Raji (cell line): Measurements from ENCODE around the gene MANF.

Source experiments
- POLR2A ChIP-seq: IDR thresholded peaks from 2 replicates; pipeline ENCODE4 v1.6.1; 2011; ENCODE audit warnings: low read depth, low read length, control low read depth; ENCODE audit not compliant: insufficient read depth

Gene MANF

GRCh38 chr3:51382076-51382745, 2.9 kb upstream of the MANF start:
- TF ChIP-seq POLR2A = peak; percentile 15; the same call in 1 of the 2 replicates

DNA sequence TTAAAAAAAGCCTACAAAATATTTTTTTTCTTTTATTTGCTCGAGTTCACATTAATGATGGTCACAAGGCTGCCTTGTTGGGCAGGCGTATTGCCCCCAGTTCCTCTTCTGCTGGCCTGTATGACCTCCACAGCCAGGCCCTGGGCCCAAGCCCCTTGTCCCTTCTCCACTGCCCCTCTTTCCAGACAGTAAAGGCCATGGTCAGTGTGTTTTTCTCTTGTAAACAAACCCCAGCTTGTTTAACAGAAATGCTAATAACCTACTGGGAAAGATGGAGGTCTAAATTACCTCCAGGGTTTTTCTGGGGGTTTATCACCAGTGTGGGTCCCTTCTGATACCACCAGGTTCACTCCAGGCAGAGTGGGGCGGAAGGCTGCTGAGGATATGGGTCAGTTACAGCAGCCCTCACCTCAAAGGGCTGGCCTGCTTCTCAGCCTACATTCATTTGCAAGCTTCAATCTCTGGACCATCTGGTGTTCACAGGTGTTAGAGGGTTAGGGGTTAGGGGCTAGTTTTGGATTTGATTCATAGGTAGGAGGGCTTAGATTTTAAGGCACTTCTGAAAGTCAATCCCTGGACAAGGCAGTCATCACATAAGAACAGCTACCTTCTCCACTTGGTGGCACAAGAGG, 2.0 kb upstream of the MANF start:
- TF ChIP-seq POLR2A = no peak

DNA sequence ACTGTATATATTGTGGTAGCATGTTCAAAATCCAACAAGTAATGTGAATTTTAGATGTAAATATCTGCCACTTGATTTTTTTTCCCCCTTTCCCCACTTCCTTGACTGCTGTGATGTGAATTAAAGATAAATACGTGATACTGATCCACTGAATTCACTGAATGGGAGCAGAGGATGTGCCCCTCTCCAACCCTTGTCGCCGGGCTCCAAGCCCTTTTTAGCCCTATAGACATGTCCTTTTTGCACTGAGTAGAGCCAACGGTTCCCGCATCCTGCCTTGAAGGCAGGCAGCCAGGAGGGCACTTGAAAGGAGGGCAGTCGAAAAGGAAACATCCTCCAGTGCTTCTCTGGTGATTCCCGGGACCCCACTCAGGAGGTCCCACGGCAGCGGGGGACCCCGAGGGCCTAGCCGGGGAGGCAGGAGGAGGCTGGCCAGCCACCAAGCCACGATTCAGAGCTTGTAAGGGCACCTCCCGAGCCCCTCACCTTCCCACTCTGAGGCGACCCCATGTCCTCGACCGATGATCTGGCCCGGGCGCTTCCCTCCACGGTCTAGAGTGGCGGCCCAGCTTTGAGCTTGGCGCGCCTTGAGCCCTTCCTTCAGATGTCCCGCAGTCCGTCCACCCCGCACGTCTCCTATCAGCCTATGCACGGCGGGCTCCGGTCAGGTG, 901 bp upstream of the MANF start:
- TF ChIP-seq POLR2A = no peak; the same call in 1 of the 2 replicates

DNA sequence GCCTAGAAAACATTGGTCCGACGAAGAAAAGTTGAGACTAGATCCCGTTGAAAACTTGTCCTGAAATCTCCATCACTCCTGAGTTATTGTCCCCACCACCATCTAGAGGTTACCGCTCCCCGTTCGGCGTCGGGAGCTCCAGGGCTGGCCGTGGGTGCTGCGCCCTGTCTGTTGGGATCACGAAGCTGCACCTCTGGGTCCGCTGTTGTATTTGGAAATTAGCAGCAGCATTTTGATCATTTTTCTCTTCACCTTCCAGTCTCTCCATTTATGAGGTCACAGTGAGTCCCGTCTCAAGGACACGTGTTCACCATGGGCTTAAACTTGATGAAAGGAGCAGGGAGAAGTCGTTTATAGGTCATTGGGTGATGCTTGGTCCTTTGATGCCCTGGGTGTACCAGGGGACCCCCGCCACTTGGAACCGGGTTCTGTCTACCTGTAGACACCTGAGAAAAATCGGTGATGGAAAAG, 565 bp downstream of the MANF start:
- TF ChIP-seq POLR2A = peak; percentile 23; the same call in 1 of the 2 replicates

DNA sequence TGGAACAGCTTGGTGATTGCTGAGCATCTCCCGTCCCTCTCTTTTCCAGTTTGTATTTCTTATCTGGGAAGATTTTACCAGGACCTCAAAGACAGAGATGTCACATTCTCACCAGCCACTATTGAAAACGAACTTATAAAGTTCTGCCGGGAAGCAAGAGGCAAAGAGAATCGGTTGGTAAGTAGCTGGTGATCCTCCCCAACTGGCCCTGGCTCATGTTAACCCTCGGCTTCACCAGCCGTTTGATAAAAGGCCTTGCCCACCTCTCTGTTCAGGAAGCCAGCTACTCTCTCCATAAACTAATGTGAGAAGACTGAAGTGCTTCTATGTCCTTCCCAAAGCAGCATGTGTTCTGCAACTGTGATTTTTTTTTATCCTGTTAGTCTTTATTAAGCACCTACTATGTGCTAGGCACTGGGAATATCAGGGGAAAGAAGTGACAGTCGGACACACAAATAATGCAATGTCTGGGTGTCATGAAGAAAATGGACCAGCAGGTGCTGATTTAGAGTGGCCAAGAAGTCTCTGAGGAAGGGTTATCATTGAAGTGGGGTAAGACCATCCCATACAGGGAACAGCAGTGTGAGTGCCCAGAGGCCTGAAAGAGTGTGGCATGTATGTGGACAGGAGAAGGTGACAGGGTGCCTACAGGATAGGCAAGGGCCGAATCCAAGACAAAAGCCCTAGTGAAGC, 1.2 kb downstream of the MANF start:
- TF ChIP-seq POLR2A = no peak

DNA sequence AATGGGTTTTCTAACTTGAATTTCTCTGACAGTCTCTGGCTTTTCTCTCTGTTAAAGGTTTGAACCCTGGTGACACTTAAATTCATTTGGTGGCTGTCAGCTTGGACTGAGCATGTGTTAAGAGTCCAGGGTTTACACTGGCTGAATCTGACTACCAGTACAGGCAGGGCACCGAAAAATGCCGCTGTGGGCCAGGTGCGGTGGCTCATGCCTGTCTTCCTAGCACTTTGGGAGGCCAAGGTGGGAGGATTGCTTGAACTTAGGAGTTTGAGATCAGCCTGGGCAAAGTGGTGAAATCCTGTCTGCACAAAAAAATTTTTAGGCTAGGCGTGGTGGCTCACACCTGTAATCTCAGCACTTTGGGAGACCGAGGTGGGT, 1.8 kb downstream of the MANF start:
- no peak for TF ChIP-seq POLR2A

DNA sequence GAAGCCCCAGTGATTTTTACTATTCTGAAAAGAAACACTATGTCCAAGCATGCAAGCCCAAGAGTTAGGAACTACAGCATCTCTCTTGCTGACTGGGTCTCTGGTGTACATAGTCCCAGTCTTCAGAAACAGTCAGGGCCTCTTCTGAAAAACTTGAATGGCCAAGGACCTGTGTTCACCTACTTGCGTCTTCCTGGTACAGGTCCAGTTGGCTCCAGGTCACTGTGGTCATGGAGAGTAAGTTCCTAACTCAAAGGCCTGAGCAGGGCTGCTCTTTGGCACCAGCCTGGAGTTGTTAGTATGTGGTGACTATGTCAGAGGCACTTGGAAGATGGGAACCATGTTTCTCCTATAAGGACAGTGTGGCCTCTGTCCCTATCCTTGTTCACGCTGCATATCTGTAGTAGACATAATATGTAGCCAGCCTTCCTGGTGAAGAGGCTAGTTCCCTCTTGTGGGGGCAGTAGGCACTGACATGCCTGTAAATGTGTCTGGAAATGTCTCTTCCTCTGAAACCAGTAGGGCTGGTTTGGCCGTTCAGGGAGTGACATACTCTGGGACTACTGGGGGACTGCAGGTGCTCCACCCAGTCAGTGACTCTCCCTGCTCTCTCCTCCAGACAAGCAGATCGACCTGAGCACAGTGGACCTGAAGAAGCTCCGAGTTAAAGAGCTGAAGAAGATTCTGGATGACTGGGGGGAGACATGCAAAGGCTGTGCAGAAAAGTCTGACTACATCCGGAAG, 3.4 kb downstream of the MANF start:
- TF ChIP-seq POLR2A = peak; percentile 12; the same call in 1 of the 2 replicates

DNA sequence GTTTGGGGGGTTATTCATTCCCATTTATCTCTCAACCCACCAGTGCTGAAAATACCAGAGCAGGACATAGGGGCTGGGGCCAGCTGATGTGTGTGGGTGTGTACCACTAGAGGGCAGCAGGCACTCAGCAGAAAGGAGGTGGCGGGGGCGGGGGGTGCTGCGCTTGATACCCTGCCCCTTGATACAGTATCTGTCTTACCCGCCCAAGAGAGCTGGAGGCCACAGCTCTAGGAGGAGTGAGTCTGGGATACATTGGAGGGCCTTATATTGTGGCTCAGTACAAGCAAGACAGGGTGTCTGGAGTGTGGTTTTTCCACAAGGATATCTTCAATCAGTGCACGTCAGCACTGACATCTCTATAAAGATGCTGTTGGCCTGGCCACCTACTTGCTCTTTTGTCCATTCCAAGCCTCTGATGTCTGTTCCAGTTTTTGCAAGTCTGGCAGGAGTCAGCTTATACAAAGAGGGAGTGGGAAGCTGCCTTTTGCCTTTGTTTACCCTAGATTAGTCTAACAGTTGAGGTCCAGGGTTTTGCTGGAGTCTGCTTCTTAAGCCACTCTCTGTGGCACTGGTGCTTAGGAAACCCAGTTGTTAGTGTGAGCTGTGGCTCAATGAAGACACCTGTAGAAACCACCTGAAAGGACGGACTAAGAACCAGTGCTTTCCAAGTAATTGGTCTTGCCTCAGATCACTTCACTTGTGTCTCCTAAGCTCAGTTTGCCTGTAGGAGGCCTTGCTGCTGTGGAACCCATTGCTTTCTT, 4.5 kb downstream of the MANF start:
- 0 out of 2 replicates have a peak, but pooled peaks have one; percentile 26 for TF ChIP-seq POLR2A

GRCh38 chr3:51390246-51391074, 5.4 kb downstream of the MANF start:
- no peak; the same call in 1 of the 2 replicates for TF ChIP-seq POLR2A

GRCh38 chr3:51391075-51391565, 6.0 kb downstream of the MANF start, which contains the start of gene RBM15B:
TSS of gene RBM15B (plus strand) at chr3:51391285. CDS start at chr3:51391400, 115 bp downstream.
- TF ChIP-seq POLR2A = peak; percentile 68

GRCh38 chr3:51391566-51392354, 6.7 kb downstream of the MANF start:
- no peak for TF ChIP-seq POLR2A

GRCh38 chr3:51392355-51393133, 7.5 kb downstream of the MANF start:
- no peak for TF ChIP-seq POLR2A

GRCh38 chr3:51393134-51393495, 8.0 kb downstream of the MANF start:
- no peak for TF ChIP-seq POLR2A
